ENCODE results near the gene ANKS1B.

DNA sequence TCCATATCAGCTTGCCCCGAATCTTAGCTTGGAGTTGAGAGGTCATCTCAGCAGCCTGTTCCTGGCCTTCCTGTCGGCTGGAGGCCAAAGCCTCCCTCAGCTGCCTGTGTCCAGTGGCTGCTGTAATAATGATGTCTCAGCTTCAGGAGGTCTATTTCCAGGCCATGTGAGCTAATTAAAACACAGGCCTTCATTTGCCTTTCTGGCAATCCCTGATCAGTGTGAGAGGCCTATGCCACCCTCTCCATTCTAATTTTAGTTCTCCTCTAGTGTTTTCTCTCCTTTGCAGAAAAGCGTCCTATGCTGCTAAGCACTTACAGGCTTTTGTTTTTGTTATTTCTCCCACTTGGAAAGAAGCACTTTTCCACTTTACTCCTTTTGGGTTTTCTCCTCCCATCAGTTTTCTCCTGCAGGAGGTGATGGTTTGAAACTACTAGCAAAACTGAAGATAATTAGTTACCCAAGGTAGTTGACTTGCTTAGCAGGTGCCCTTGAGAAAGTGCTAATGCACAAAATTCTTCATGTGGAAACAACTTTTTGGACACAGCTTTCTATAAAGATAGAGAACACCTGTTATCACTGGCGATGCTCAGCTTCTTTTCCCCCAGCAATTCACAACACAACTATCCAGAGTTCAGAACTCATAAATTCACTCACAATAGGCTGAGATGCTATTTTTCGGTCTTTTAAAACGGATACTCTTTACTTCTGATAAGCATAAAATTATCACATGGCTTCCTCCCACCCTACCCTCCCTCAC lies 592.5 kb downstream of the ANKS1B start:
- no peak for TF ChIP-seq YY1 (IDR thresholded peaks at IDR 0.05; ENCODE audit: insufficient read depth, insufficient read length)
- no peak for TF ChIP-seq ZNF274 (IDR thresholded peaks at IDR 0.05; ENCODE audit: low read depth, low read length)
